T-cell (primary cell): Measurements from ENCODE around the gene ATP6V0E1. TPM values are rescaled to one million over a fixed set of nuclear protein-coding genes. Genes with fewer than 3 reads are reported as not detected.

Experiments
- ATAC-seq, 4 experiments: fragments of 200-7000 bp in 3 of 4; fragments of 150-1000 bp in 1 of 4; cut with Tn5 transposase; replicated peaks in 1 of 4; 1 replicate in 3 of 4; 2 replicates in 1 of 4; pipeline ENCODE4 v1.10.0; 2021; ENCODE audit warnings: moderate library complexity in 3 of 4, mild to moderate bottlenecking in 2 of 4, moderate number of reproducible peaks in 1 of 4
- CTCF ChIA-PET, 2 donors: fragments of 300-600 bp; sonication (Branson Sonifier 250); formaldehyde crosslinking; loops; one replicate each; lab custom pipeline; 2022; ENCODE audit warnings: antibody characterized with exemption in 2 of 2; lab: Charles Lee
- POLR2A ChIA-PET, 2 donors: fragments of 300-600 bp; sonication (Branson Sonifier 250); formaldehyde crosslinking; loops; one replicate each; lab custom pipeline; 2022; ENCODE audit warnings: antibody characterized with exemption in 2 of 2; lab: Charles Lee
- DNase-seq, 35 experiments: peaks; one replicate each; pipeline versions ENCODE4 v3.0.0 to v3.0.0-alpha.2; 2013 to 2023
- H3K27ac ChIP-seq: one replicate; pipeline ENCODE4 v1.5.1; 2013; ENCODE audit warnings: low read length
- H3K27me3 ChIP-seq, 2 experiments: replicated peaks in 1 of 2; 1 replicate in 1 of 2; 2 replicates in 1 of 2; pipeline versions ENCODE4 v1.6.1 to v1.7.0; 2013; ENCODE audit warnings: low read length in 1 of 2, mixed read lengths in 1 of 2; ENCODE audit not compliant: control insufficient read depth in 2 of 2, insufficient read depth in 2 of 2; ENCODE audit errors: extremely low read depth in 1 of 2
- H3K36me3 ChIP-seq, 2 donors: 1 replicate in 1 of 2; 2 replicates in 1 of 2; pipeline versions ENCODE4 v1.6.1 to v1.7.0; 2013; ENCODE audit warnings: low read length in 1 of 2; ENCODE audit not compliant: control insufficient read depth in 2 of 2, insufficient read depth in 1 of 2; ENCODE audit errors: extremely low read depth in 1 of 2
- H3K4me1 ChIP-seq, 2 experiments: 1 replicate in 1 of 2; 2 replicates in 1 of 2; pipeline versions ENCODE4 v1.6.1 to v1.7.0; 2013; ENCODE audit warnings: low read length in 2 of 2, mixed read lengths in 1 of 2; ENCODE audit not compliant: insufficient read depth in 2 of 2, control insufficient read depth in 1 of 2; ENCODE audit errors: extremely low read depth in 1 of 2
- H3K4me3 ChIP-seq, 2 donors: 1 replicate in 1 of 2; 2 replicates in 1 of 2; pipeline versions ENCODE4 v1.5.1 to v1.7.0; 2013; ENCODE audit warnings: mild to moderate bottlenecking in 2 of 2, low read length in 1 of 2, moderate library complexity in 1 of 2; ENCODE audit not compliant: control insufficient read depth in 1 of 2; ENCODE audit errors: extremely low read depth in 1 of 2
- H3K9me3 ChIP-seq: 2 replicates; pipeline ENCODE4 v1.7.0; 2013
- H3K27ac Mint-ChIP-seq, 2 donors: one replicate each; pipeline ENCODE4 v1.8.0; 2020 to 2021; ENCODE audit warnings: mild to moderate bottlenecking in 2 of 2, mixed read lengths in 2 of 2
- H3K27me3 Mint-ChIP-seq, 2 donors: one replicate each; pipeline ENCODE4 v1.8.0; 2021 to 2022; ENCODE audit warnings: mixed read lengths in 2 of 2
- H3K36me3 Mint-ChIP-seq: one replicate; pipeline ENCODE4 v1.8.0; 2021; ENCODE audit warnings: mixed read lengths
- H3K4me1 Mint-ChIP-seq, 3 donors: one replicate each; pipeline ENCODE4 v1.8.0; 2020 to 2022; ENCODE audit warnings: mixed read lengths in 3 of 3, mild to moderate bottlenecking in 1 of 3
- H3K4me3 Mint-ChIP-seq, 3 donors: one replicate each; pipeline ENCODE4 v1.8.0; 2020 to 2022; ENCODE audit warnings: mild to moderate bottlenecking in 3 of 3, mixed read lengths in 3 of 3, moderate library complexity in 3 of 3
- H3K9me3 Mint-ChIP-seq, 3 donors: one replicate each; pipeline ENCODE4 v1.8.0; 2020 to 2022; ENCODE audit warnings: mixed read lengths in 3 of 3
- WGBS: methylation state at CpG from one replicate; pipeline ENCODE4 v1.1.5; 2013; ENCODE audit warnings: missing lambda C conversion rate; ENCODE audit not compliant: insufficient coverage; 5-methylcytosine and 5-hydroxymethylcytosine counted together
- total RNA-seq, 35 experiments: library from RNA in 6 of 35; stranded (reverse) in 6 of 35; fragments of 120-200 nt in 1 of 35; gene quantifications; one replicate each; pipeline versions ENCODE4 v1.2.1 to v1.2.4 and lab custom pipeline; 2013 to 2026

ATP6V0E1 gene
- total RNA-seq, 5 donors from 2014 or later (not counting 1 experiment from before 2014, with no cell fraction given), result 81.6 to 156 (median 132) TPM

DNA sequence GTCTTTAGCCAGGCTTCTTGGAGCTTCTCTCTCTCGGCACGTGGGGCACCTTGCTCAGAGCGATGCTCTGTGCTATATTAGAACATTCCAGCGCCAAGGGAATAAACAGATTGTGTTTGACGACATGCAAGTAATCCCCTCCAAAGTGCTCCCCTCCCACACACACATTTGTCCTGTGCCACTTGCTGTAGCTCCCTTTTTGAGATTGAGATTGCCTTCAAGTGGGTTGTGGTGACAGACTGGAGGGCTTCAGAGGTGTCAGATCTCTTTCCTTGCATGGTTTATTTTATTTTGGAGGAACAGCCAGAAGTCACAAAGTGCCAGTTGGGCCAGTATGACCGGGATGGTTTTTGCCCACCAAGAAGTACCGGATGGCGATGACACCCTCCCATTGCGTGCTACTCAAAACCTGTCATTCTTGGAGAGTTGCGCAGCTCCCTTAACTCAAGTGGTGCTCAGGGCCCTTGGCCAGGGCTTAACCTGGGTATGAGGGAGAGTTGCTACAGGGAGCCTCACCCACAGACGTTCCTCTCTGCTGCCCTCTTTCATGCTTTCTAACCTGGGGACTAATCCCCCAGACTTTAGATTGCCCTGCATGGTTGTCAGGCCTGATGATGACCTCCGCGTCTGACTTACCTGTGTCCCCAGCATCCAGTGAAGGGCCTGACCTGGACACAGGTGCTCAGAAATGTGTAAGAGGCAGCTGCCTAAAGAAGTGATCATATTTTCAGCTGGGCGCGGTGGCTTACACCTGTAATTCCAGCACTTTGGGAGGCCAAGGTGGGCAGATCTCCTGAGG is 43.1 kb upstream of the ATP6V0E1 start:
- Histone ChIP-seq H3K4me1 (no peaks in the 10 kb centered on the region), H3K27me3 (no peaks in the 10 kb centered on the region), H3K36me3 (peaks cover 6 to 56% of the 10 kb centered on the region in 2 donors), H3K9me3 (no peaks in the 10 kb centered on the region), H3K4me3 (no peak overlapping the region), H3K27ac (no peak overlapping the region)
- Mint-ChIP-seq H3K9me3 (no peaks in the 10 kb centered on the region), H3K4me3 (no peak overlapping the region), H3K4me1 (no peaks in the 10 kb centered on the region), H3K27me3 (no peaks in the 10 kb centered on the region), H3K27ac (no peak overlapping the region), H3K36me3 (peaks cover 27% of the 10 kb centered on the region)
- ATAC-seq (no peak), DNase-seq (no peak)
- 98% methylated on average over 6 of the region's 15 CpGs for WGBS
- CTCF ChIA-PET, result interaction anchor here in 1 of 2 donors (1.6 kb wide), 1 partner anchor 213 kb away, joined by 3 read pairs; no protein-coding TSS in a partner anchor
- POLR2A ChIA-PET, result no interaction called here

DNA sequence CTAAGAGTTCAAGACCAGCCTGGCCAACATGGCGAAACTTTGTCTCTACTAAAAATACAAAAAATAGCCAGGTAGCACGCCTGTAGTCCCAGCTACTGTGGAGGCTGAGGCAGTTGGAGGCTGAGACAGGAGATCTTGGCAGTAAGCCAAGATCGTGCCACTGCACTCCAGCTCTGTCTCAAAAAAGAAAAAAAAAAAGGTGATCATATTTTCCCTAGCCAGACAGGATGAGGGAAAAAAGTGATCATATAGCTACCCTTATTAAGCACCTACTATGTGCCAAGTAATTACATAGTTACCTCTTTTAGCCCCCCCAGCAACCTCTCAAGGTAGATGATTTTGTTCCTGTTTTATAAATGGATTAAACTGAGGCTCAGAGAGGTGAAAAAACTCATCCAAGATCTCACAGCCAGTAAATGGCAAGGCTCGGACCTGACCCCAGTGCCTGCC is 42.5 kb upstream of the ATP6V0E1 start:
- Mint-ChIP-seq H3K27me3 (no peaks in the 10 kb centered on the region), H3K27ac (no peak overlapping the region), H3K4me3 (no peak overlapping the region), H3K4me1 (no peaks in the 10 kb centered on the region), H3K36me3 (peaks cover 22% of the 10 kb centered on the region), H3K9me3 (no peaks in the 10 kb centered on the region)
- no peak for ATAC-seq
- CTCF ChIA-PET, result interaction anchor here in 1 of 2 donors (1.6 kb wide), 1 partner anchor 214 kb away, joined by 3 read pairs; no protein-coding TSS in a partner anchor
- Histone ChIP-seq H3K4me1 (no peaks in the 10 kb centered on the region), H3K36me3 (peaks cover 6 to 51% of the 10 kb centered on the region in 2 donors), H3K9me3 (no peaks in the 10 kb centered on the region), H3K27ac (no peak overlapping the region), H3K4me3 (no peak overlapping the region), H3K27me3 (no peaks in the 10 kb centered on the region)
- DNase-seq, result no peak
- POLR2A ChIA-PET, result interaction anchor here in 1 of 2 donors (0.6 kb wide), 1 partner anchor 117 kb away, joined by 3 read pairs; no protein-coding TSS in a partner anchor
- 100% methylated on average over 1 of the region's 4 CpGs for WGBS

GRCh38 chr5:172942556-172942955 is 41.0 kb upstream of the ATP6V0E1 start:
- Histone ChIP-seq H3K27ac (no peak overlapping the region), H3K27me3 (no peaks in the 10 kb centered on the region), H3K4me3 (no peak overlapping the region), H3K4me1 (no peaks in the 10 kb centered on the region), H3K36me3 (peaks cover 3 to 44% of the 10 kb centered on the region in 2 donors), H3K9me3 (no peaks in the 10 kb centered on the region)
- Mint-ChIP-seq H3K27ac (no peak overlapping the region), H3K4me1 (no peaks in the 10 kb centered on the region), H3K36me3 (peaks cover 22% of the 10 kb centered on the region), H3K27me3 (no peaks in the 10 kb centered on the region), H3K9me3 (no peaks in the 10 kb centered on the region), H3K4me3 (no peak overlapping the region)
- DNase-seq (no peak), ATAC-seq (no peak)
- ChIA-PET POLR2A (no interaction called here), CTCF (interaction anchor here in 1 of 2 donors (0.7 kb wide), 1 partner anchor 9 kb away, joined by 4 read pairs; no protein-coding TSS in a partner anchor)
- 90% methylated on average over 9 of the region's 11 CpGs for WGBS

- ChIA-PET CTCF (no interaction called here), POLR2A (no interaction called here)
- Mint-ChIP-seq H3K27ac (no peak overlapping the region), H3K4me3 (no peak overlapping the region), H3K4me1 (no peaks in the 10 kb centered on the region), H3K27me3 (no peaks in the 10 kb centered on the region), H3K36me3 (peaks cover 30% of the 10 kb centered on the region), H3K9me3 (no peaks in the 10 kb centered on the region)
- Histone ChIP-seq H3K4me3 (no peak overlapping the region), H3K27ac (no peak overlapping the region), H3K27me3 (no peaks in the 10 kb centered on the region), H3K4me1 (no peaks in the 10 kb centered on the region), H3K9me3 (no peaks in the 10 kb centered on the region), H3K36me3 (peaks cover 5 to 39% of the 10 kb centered on the region in 2 donors)
- ATAC-seq, result no peak
- WGBS, result 77% methylated on average over 11 of the region's 18 CpGs
- no peak for DNase-seq
Measured at GRCh38 chr5:172943283-172943841, 40.2 kb upstream of the ATP6V0E1 start.

DNA sequence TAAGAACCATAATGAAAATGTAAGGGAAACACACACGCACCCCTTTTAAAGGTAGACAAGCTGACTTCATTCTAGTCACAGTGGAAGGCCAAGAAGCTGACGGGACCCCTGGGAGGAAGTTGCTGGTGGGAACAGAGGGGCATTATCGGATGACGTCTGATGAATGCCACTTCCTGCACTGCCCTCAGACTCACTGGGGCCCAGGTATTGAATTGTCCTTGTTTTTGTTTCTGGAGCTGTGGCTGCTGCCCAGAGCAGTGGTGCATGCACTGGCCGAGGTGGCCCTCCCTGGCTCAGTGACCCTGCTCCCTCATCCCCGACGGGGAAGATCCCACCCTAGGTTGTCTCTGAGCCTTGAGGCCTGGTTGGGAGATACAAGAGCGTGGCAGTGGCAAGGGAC is 39.7 kb upstream of the ATP6V0E1 start:
- Histone ChIP-seq H3K4me1 (no peaks in the 10 kb centered on the region), H3K9me3 (no peaks in the 10 kb centered on the region), H3K27me3 (no peaks in the 10 kb centered on the region), H3K36me3 (peaks cover 8 to 40% of the 10 kb centered on the region in 2 donors), H3K27ac (no peak overlapping the region), H3K4me3 (no peak overlapping the region)
- Mint-ChIP-seq H3K27me3 (no peaks in the 10 kb centered on the region), H3K4me1 (no peaks in the 10 kb centered on the region), H3K9me3 (no peaks in the 10 kb centered on the region), H3K27ac (no peak overlapping the region), H3K4me3 (no peak overlapping the region), H3K36me3 (peaks cover 32% of the 10 kb centered on the region)
- no peak for DNase-seq
- ATAC-seq, result no peak
- POLR2A ChIA-PET, result no interaction called here
- CTCF ChIA-PET, result no interaction called here
- WGBS, result 100% methylated on average over 3 of the region's 8 CpGs

DNA sequence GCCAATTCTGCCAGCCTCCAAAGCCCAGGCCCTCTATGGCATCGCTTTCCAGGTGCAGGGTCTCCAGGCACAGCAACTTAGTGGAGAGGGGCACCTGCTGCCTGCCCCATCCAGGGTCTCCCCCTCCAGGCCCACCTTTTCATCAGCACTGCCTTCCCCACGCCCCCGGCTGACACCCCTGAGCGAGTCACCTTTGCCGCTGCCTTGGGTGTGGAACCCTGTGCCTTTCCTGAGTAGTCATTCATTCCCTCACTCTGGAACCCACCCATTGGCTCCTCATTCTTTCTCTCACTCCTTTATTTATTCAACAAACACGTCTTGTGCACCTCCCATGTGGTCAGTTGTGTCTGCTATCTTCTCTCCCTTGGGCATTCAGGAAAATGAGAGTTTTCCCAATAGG is 38.8 kb upstream of the ATP6V0E1 start:
- peaks cover 36% of the 10 kb centered on the region for H3K36me3 Mint-ChIP-seq

More for the DNA sequence above, 38.8 kb upstream of the ATP6V0E1 start:
- Mint-ChIP-seq H3K9me3 (no peaks in the 10 kb centered on the region), H3K4me1 (no peaks in the 10 kb centered on the region), H3K27me3 (no peaks in the 10 kb centered on the region), H3K4me3 (no peak overlapping the region), H3K27ac (no peak overlapping the region)
- DNase-seq (no peak), ATAC-seq (no peak)
- Histone ChIP-seq H3K9me3 (no peaks in the 10 kb centered on the region), H3K4me1 (no peaks in the 10 kb centered on the region), H3K36me3 (peaks cover 8 to 38% of the 10 kb centered on the region in 2 donors), H3K27ac (no peak overlapping the region), H3K4me3 (no peak overlapping the region), H3K27me3 (no peaks in the 10 kb centered on the region)
- ChIA-PET CTCF (interaction anchor here (0.5 to 0.9 kb wide), 2 partner anchors 34 to 70 kb away, joined by 4 read pairs; no protein-coding TSS in a partner anchor), POLR2A (no interaction called here)
- WGBS, result 94% methylated on average over 5 of the region's 6 CpGs
